Measurements from ENCODE around the gene EPS8L3. TPM values are rescaled to one million over a fixed set of nuclear protein-coding genes. Genes with fewer than 3 reads are reported as not detected.

EPS8L3 gene
- total RNA-seq, 5 donors from 2014 or later (not counting 1 experiment from before 2014, with no cell fraction given): 0.47 to 0.49 TPM; not detected in 3

DNA sequence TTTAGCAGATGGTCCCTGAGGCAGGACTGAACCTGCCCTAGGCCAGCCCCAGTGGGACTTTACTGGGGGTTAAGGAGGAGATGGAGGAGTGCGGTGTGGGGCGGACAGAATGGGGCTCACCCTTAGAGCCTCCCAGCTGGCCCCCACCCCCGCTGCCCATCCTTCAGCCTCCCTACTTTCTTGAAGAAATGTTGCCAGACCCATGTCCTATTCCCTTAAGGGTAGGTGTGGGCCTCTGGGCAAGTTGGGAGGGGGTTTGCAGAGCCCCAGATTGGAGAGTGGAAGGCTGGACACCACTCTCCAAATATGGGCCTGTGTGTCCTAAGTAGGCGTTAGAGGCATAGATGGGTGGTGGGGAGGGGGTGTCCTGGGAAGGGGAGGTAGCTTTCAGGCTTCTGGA, 19.2 kb upstream of the EPS8L3 start:
- Histone ChIP-seq H3K4me3 (ENCODE audit: control insufficient read depth in 1 of 2, extremely low read depth in 1 of 2, low read length in 1 of 2) (no peak overlapping the region), H3K27ac (ENCODE audit: low read length) (no peak overlapping the region), H3K4me1 (ENCODE audit: control insufficient read depth in 1 of 2, extremely low read depth in 1 of 2, insufficient read depth in 2 of 2, low read length in 2 of 2) (peaks cover 0 to 14% of the 10 kb centered on the region in 2 experiments), H3K36me3 (ENCODE audit: control insufficient read depth in 2 of 2, extremely low read depth in 1 of 2, insufficient read depth in 1 of 2, low read length in 1 of 2) (no peaks in the 10 kb centered on the region), H3K9me3 (no peaks in the 10 kb centered on the region), H3K27me3 (replicated peaks in 1 of 2; ENCODE audit: control insufficient read depth in 2 of 2, extremely low read depth in 1 of 2, insufficient read depth in 2 of 2, low read length in 1 of 2) (no peaks in the 10 kb centered on the region)
- CTCF ChIA-PET: interaction anchor here in 1 of 2 donors (10.2 kb wide), 1 partner anchor 200 kb away, joined by 254 read pairs; the partner anchor contains the start of gene AHCYL1
- ATAC-seq (replicated peaks in 1 of 4) (no peak), DNase-seq (no peak)
- Mint-ChIP-seq H3K36me3 (peaks cover 3% of the 10 kb centered on the region), H3K4me3 (no peak overlapping the region), H3K27me3 (no peaks in the 10 kb centered on the region), H3K4me1 (peaks cover 11 to 15% (median 15%) of the 10 kb centered on the region in 3 donors), H3K27ac (no peak overlapping the region), H3K9me3 (peaks cover 0 to 6% (median 0%) of the 10 kb centered on the region in 3 donors)
- no CpG with 5 or more reads among the region's 4 CpGs for WGBS (ENCODE audit: insufficient coverage)
- POLR2A ChIA-PET: interaction anchor here in 1 of 2 donors (1.7 kb wide), 1 partner anchor 9 kb away, joined by 6 read pairs; no protein-coding TSS in a partner anchor

DNA sequence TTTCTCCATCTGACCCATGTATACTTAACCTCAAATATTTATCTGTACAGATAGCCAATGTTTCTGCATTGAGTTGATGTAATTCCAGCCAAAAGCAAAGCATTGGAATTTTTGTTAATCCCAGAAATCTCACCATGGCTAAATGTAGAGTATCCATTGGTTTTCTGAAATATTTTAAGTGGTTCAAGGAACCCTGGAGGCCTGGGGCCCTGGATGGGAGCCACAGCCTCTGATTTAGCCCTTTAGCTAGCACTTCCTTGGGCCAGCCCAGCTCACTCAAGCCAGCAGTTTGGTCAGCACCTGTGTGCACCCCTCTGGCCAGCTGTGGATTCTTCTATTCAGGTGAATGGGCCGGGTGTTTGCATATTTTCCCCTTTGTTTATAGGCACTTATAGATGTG, 18.8 kb upstream of the EPS8L3 start:
- Histone ChIP-seq H3K9me3 (no peaks in the 10 kb centered on the region), H3K36me3 (ENCODE audit: control insufficient read depth in 2 of 2, extremely low read depth in 1 of 2, insufficient read depth in 1 of 2, low read length in 1 of 2) (no peaks in the 10 kb centered on the region), H3K4me3 (ENCODE audit: control insufficient read depth in 1 of 2, extremely low read depth in 1 of 2, low read length in 1 of 2) (no peak overlapping the region), H3K27me3 (replicated peaks in 1 of 2; ENCODE audit: control insufficient read depth in 2 of 2, extremely low read depth in 1 of 2, insufficient read depth in 2 of 2, low read length in 1 of 2) (no peaks in the 10 kb centered on the region), H3K27ac (ENCODE audit: low read length) (no peak overlapping the region), H3K4me1 (ENCODE audit: control insufficient read depth in 1 of 2, extremely low read depth in 1 of 2, insufficient read depth in 2 of 2, low read length in 2 of 2) (peaks cover 0 to 10% of the 10 kb centered on the region in 2 experiments)
- DNase-seq: no peak
- no peak overlapping the region for H3K4me3 Mint-ChIP-seq
- no peak overlapping the region for H3K27ac Mint-ChIP-seq
- POLR2A ChIA-PET: interaction anchor here in 1 of 2 donors (1.7 kb wide), 1 partner anchor 10 kb away, joined by 6 read pairs; no protein-coding TSS in a partner anchor
- 60% methylated on average over 1 of the region's 1 CpG for WGBS (ENCODE audit: insufficient coverage)
- CTCF ChIA-PET: interaction anchor here (0.9 to 10.2 kb wide), 3 partner anchors 139 to 202 kb away, joined by 3 to 254 read pairs (median 3); partner anchors contain the start of gene AHCYL1 (in 2 of the 2)
- no peaks in the 10 kb centered on the region for H3K27me3 Mint-ChIP-seq
- no peak for ATAC-seq (replicated peaks in 1 of 4)
- H3K36me3 Mint-ChIP-seq: peaks cover 3% of the 10 kb centered on the region
- peaks cover 8 to 15% (median 12%) of the 10 kb centered on the region in 3 donors for H3K4me1 Mint-ChIP-seq
- peaks cover 0 to 6% (median 0%) of the 10 kb centered on the region in 3 donors for H3K9me3 Mint-ChIP-seq

DNA sequence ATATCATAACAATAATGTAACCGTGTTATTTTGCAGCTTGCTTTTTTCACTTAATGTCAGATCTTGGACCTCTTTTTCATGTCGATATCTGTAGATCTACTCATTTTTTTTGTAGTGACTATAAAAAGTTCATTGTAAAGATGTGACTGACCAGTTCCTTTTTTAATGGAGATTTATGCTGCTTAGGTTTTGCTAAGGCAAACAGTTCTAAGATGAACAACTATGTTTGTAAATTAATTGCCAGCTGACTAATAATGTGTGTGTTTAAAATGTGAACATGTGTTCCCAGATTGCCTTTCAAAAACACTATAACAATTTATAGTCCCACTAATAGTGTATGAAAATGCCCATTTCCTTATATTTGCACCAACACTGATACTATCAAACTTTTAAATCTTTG, 18.1 kb upstream of the EPS8L3 start:
- DNase-seq (no peak), ATAC-seq (replicated peaks in 1 of 4) (no peak)
- Histone ChIP-seq H3K9me3 (no peaks in the 10 kb centered on the region), H3K4me3 (ENCODE audit: control insufficient read depth in 1 of 2, extremely low read depth in 1 of 2, low read length in 1 of 2) (no peak overlapping the region), H3K27me3 (replicated peaks in 1 of 2; ENCODE audit: control insufficient read depth in 2 of 2, extremely low read depth in 1 of 2, insufficient read depth in 2 of 2, low read length in 1 of 2) (no peaks in the 10 kb centered on the region), H3K27ac (ENCODE audit: low read length) (no peak overlapping the region), H3K4me1 (ENCODE audit: control insufficient read depth in 1 of 2, extremely low read depth in 1 of 2, insufficient read depth in 2 of 2, low read length in 2 of 2) (peaks cover 0 to 13% of the 10 kb centered on the region in 2 experiments), H3K36me3 (ENCODE audit: control insufficient read depth in 2 of 2, extremely low read depth in 1 of 2, insufficient read depth in 1 of 2, low read length in 1 of 2) (no peaks in the 10 kb centered on the region)
- H3K4me3 Mint-ChIP-seq: no peak overlapping the region
- CTCF ChIA-PET: interaction anchor here (0.5 to 10.2 kb wide), 7 partner anchors 9 to 293 kb away, joined by 3 to 254 read pairs (median 5); partner anchors contain the start of gene AHCYL1 (in 2 of the 2)
- H3K36me3 Mint-ChIP-seq: peaks cover 3% of the 10 kb centered on the region
- H3K9me3 Mint-ChIP-seq: peaks cover 0 to 6% (median 0%) of the 10 kb centered on the region in 3 donors
- peaks cover 8 to 18% (median 10%) of the 10 kb centered on the region in 3 donors for H3K4me1 Mint-ChIP-seq
- WGBS (ENCODE audit: insufficient coverage): no CpG with 5 or more reads among the region's 2 CpGs
- POLR2A ChIA-PET: interaction anchor here in 1 of 2 donors (1.7 kb wide), 1 partner anchor 11 kb away, joined by 6 read pairs; no protein-coding TSS in a partner anchor
- no peaks in the 10 kb centered on the region for H3K27me3 Mint-ChIP-seq
- no peak overlapping the region for H3K27ac Mint-ChIP-seq

DNA sequence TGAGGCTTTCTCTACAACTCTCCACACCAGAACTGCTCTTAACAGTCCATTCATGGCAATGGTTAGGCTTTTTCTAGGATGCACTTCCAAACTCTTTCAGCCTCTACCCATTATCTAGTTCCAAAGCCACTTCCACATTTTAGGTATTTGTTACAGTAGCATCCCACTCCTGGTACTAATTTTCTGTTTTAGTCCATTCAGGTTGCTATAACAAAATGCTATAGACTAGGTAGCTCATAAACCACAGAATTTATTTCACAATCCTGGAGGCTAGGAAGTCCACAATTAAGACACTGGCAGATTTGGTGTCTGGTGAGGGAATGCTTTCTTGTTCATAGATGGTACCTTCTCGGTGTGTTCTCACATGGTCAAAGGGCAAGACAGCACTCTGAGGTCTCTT, 17.3 kb upstream of the EPS8L3 start:
- H3K4me3 ChIP-seq (ENCODE audit: control insufficient read depth in 1 of 2, extremely low read depth in 1 of 2, low read length in 1 of 2): no peak overlapping the region
- H3K4me1 ChIP-seq (ENCODE audit: control insufficient read depth in 1 of 2, extremely low read depth in 1 of 2, insufficient read depth in 2 of 2, low read length in 2 of 2): peaks cover 0 to 9% of the 10 kb centered on the region in 2 experiments
- H3K36me3 Mint-ChIP-seq: peaks cover 3% of the 10 kb centered on the region
- no peak overlapping the region for H3K27ac Mint-ChIP-seq
- no peak for ATAC-seq (replicated peaks in 1 of 4)
- POLR2A ChIA-PET: no interaction called here
- H3K9me3 ChIP-seq: no peaks in the 10 kb centered on the region
- no peak overlapping the region for H3K27ac ChIP-seq (ENCODE audit: low read length)
- H3K4me3 Mint-ChIP-seq: no peak overlapping the region
- peaks cover 0 to 6% (median 0%) of the 10 kb centered on the region in 3 donors for H3K9me3 Mint-ChIP-seq
- CTCF ChIA-PET: interaction anchor here (1.6 to 10.9 kb wide), 4 partner anchors 10 to 203 kb away, joined by 3 to 254 read pairs (median 84); partner anchors contain the start of gene AHCYL1 (in 2 of the 2)
- H3K36me3 ChIP-seq (ENCODE audit: control insufficient read depth in 2 of 2, extremely low read depth in 1 of 2, insufficient read depth in 1 of 2, low read length in 1 of 2): no peaks in the 10 kb centered on the region
- no peaks in the 10 kb centered on the region for H3K27me3 ChIP-seq (replicated peaks in 1 of 2; ENCODE audit: control insufficient read depth in 2 of 2, extremely low read depth in 1 of 2, insufficient read depth in 2 of 2, low read length in 1 of 2)
- H3K27me3 Mint-ChIP-seq: no peaks in the 10 kb centered on the region
- H3K4me1 Mint-ChIP-seq: peaks cover 2 to 15% (median 5%) of the 10 kb centered on the region in 3 donors
- no CpG with 5 or more reads among the region's 1 CpG for WGBS (ENCODE audit: insufficient coverage)
- no peak for DNase-seq

- ChIA-PET POLR2A (no interaction called here), CTCF (interaction anchor here (1.6 to 10.9 kb wide), 5 partner anchors 13 to 233 kb away, joined by 15 to 254 read pairs (median 37); partner anchors contain the start of gene AHCYL1 (in 2 of the 2))
- H3K27me3 ChIP-seq (replicated peaks in 1 of 2; ENCODE audit: control insufficient read depth in 2 of 2, extremely low read depth in 1 of 2, insufficient read depth in 2 of 2, low read length in 1 of 2): peaks cover 0 to 12% of the 10 kb centered on the region in 2 experiments
- peaks cover 3% of the 10 kb centered on the region for H3K36me3 Mint-ChIP-seq
- no peak overlapping the region for H3K4me3 Mint-ChIP-seq
- peaks cover 0 to 6% (median 0%) of the 10 kb centered on the region in 3 donors for H3K9me3 Mint-ChIP-seq
- no peak overlapping the region for H3K27ac Mint-ChIP-seq
- no peaks in the 10 kb centered on the region for H3K9me3 ChIP-seq
- peaks cover 0 to 18% of the 10 kb centered on the region in 2 experiments for H3K4me1 ChIP-seq (ENCODE audit: control insufficient read depth in 1 of 2, extremely low read depth in 1 of 2, insufficient read depth in 2 of 2, low read length in 2 of 2)
- no peak for DNase-seq
- no peak overlapping the region for H3K4me3 ChIP-seq (ENCODE audit: control insufficient read depth in 1 of 2, extremely low read depth in 1 of 2, low read length in 1 of 2)
- peaks cover 7 to 16% (median 7%) of the 10 kb centered on the region in 3 donors for H3K4me1 Mint-ChIP-seq
- ATAC-seq (replicated peaks in 1 of 4): no peak
- no peaks in the 10 kb centered on the region for H3K27me3 Mint-ChIP-seq
- H3K36me3 ChIP-seq (ENCODE audit: control insufficient read depth in 2 of 2, extremely low read depth in 1 of 2, insufficient read depth in 1 of 2, low read length in 1 of 2): no peaks in the 10 kb centered on the region
- no peak overlapping the region for H3K27ac ChIP-seq (ENCODE audit: low read length)
- 100% methylated on average over 3 of the region's 9 CpGs for WGBS (ENCODE audit: insufficient coverage)
These were observed 14.4 kb upstream of the EPS8L3 start for GRCh38 chr1:109777980-109778625.

DNA sequence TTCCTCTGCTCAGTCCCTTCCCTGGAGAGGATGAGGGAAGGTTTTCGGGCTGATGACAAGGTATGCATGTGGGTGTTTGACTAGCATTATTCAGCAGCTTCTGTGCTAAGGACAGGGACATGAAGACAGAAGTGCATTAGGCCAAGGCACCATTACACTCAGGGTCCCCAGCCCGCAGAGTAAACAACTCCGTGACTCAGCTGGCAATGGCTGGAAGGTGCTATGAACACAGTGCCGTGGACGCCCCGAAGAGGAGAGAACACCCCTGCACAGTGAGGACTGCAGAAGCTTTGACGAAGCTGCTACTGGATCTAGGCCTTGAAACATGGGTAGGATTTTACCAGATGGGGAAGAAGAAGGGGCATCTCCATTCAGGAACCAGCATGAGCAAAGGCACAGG, 13.7 kb upstream of the EPS8L3 start:
- no peak overlapping the region for H3K27ac Mint-ChIP-seq
- H3K4me1 ChIP-seq (ENCODE audit: control insufficient read depth in 1 of 2, extremely low read depth in 1 of 2, insufficient read depth in 2 of 2, low read length in 2 of 2): peaks cover 0 to 18% of the 10 kb centered on the region in 2 experiments
- H3K27me3 ChIP-seq (replicated peaks in 1 of 2; ENCODE audit: control insufficient read depth in 2 of 2, extremely low read depth in 1 of 2, insufficient read depth in 2 of 2, low read length in 1 of 2): peaks cover 0 to 12% of the 10 kb centered on the region in 2 experiments
- no peak for DNase-seq
- no peak overlapping the region for H3K27ac ChIP-seq (ENCODE audit: low read length)
- peaks cover 3% of the 10 kb centered on the region for H3K36me3 Mint-ChIP-seq
- 98% methylated on average over 6 of the region's 7 CpGs for WGBS (ENCODE audit: insufficient coverage)
- no peaks in the 10 kb centered on the region for H3K9me3 ChIP-seq
- POLR2A ChIA-PET: interaction anchor here (1.0 kb wide), 2 partner anchors 207 to 208 kb away, joined by 3 to 13 read pairs; partner anchors contain the start of gene AHCYL1 (in 1 of the 2)
- H3K4me3 Mint-ChIP-seq: no peak overlapping the region
- no peaks in the 10 kb centered on the region for H3K36me3 ChIP-seq (ENCODE audit: control insufficient read depth in 2 of 2, extremely low read depth in 1 of 2, insufficient read depth in 1 of 2, low read length in 1 of 2)
- H3K27me3 Mint-ChIP-seq: no peaks in the 10 kb centered on the region
- ATAC-seq (replicated peaks in 1 of 4): no peak
- peaks cover 0 to 6% (median 0%) of the 10 kb centered on the region in 3 donors for H3K9me3 Mint-ChIP-seq
- CTCF ChIA-PET: interaction anchor here (0.6 to 10.9 kb wide), 27 partner anchors 12 to 383 kb away, joined by 3 to 254 read pairs (median 4); partner anchors contain the start of genes AHCYL1 (in 2 of the 2), GNAI3 (in 1 of the 2) and GSTM1 (in 1 of the 2)
- no peak overlapping the region for H3K4me3 ChIP-seq (ENCODE audit: control insufficient read depth in 1 of 2, extremely low read depth in 1 of 2, low read length in 1 of 2)
- H3K4me1 Mint-ChIP-seq: peaks cover 7 to 16% (median 7%) of the 10 kb centered on the region in 3 donors
